A204.1 (cell line): ENCODE results near the gene DTX1.
"Not testable (repeated sequence)": the region's sequence is repeated elsewhere in the genome, so short reads cannot be mapped to it uniquely, and the experiment has no call there.

Experiments
- FAIRE-seq: peaks from 2 replicates; lab custom pipeline; 2012; peaks lifted over from hg19 to GRCh38; lab: Jason Lieb, UNC

DTX1 gene

DNA sequence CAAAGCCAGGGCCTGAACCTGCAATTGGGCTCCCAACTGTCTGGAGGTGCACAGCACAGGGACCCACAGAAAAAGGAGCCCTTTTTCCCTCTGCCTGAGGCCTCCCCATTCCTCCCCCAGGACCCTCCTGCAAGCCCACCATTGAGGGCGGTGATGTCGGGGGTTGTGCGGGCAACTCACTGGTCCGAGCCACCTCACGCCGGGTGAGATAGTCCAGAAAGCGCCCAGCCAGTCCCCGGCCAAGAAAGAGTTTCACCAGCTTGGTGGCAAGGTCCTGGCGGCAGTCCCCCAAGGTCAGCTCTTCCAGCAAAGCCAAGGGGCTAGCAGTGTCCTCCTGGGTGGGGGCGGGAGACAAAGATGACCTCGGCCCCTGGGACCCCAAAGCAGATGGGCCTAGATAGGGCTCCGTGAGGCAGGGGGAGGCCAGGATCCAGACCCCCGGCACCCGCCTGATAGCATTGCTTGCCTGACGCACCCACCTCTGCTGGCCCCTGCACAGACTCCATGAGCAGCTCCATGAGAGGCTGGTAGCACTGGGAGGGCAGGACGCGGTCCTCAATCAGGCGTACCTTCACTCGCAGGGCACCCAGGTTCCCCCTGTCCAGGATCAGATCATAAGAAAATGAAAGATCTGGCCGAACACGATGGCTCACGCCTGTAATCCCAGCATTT, 59.1 kb downstream of the DTX1 start:
- FAIRE-seq, result no peak

DNA sequence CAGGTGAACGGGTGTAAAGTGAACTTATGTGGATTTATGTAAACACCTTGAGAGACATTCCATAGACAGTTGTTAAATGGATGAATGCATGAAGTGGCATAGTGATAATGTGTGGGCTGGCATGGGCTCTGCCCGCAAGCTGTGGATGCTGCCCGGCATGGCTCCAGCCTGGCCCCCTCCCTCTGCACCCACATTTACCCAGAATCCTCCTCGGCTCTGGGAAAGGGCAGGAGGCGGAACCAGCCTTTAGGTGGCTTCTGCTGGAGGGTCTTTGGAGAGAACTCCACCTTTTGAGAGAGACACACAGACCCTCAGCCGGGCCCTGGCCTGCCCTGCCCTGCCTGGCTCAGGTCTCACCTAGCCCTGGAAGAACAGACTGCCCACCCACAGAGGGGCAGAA, 60.3 kb downstream of the DTX1 start:
- no peak for FAIRE-seq

DNA sequence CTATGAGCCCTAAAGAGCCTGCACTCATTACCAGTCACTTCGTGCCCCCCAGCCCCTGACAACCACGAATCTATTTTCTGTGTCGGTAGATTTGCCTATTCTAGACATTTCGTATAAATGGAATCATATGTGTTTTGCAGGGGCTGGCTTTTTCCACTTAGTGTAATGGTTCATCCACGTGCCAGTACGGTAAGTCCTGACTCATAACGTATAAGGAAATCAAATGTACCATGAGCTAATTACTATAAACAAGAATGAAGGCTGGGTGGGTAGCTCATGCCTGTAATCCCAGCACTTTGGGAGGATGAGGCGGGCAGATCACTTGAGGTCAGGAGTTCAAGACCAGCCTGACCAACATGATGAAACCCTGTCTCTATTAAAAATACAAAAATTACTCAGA, 61.2 kb downstream of the DTX1 start:
- not testable (repeated sequence) for FAIRE-seq

DNA sequence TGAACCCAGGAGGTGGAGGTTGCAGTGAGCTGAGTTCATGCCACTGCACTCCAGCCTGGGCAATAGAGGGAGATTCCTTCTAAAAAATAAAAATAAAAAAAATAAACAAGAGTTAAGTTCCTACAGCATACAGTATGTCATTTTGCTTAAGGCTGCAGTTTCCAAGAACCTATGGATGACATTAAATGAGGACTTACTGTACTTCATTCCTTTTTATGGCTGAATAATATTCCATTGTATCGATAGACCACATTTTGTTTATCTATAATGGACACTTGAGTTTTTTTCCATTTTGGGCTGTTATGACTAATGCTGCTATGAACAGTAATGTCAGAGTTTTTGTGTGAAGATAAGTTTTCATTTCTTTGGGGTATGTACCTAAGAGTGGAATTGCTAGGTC, 61.6 kb downstream of the DTX1 start:
- FAIRE-seq, result no peak

DNA sequence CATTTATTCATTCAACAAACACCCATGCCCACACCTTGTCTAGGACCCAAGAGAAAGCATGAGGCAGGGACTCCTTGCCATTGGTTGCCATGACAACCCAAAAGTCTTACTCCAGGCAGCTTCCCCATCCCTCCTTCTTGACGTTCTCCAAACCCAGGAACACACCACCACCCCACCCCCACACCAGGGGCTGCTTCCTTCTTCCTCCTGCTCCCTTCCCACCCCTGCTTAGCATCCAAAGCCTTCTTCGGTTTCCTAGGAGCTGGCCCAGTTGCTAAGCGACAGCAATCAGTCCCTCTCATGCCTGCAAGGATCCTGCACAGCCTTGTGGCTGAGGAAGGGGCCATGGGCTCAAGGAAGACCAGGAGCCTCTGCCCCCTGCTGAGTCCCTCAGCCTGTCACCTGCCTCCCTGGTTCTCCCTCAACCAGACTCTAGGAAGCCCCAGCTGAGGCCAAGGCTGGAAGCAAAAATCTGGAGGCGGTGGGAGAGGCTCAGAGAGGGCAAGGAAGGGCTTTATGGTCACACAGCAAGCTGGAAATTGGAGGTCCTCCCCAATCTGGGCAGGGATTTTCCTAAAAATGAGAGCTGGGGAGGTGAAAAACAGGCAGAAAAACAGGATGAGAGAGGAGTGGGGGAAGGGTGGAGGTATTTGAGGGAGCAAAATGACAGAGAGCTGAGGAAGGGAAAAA, 63.6 kb downstream of the DTX1 start:
- FAIRE-seq, result no peak

DNA sequence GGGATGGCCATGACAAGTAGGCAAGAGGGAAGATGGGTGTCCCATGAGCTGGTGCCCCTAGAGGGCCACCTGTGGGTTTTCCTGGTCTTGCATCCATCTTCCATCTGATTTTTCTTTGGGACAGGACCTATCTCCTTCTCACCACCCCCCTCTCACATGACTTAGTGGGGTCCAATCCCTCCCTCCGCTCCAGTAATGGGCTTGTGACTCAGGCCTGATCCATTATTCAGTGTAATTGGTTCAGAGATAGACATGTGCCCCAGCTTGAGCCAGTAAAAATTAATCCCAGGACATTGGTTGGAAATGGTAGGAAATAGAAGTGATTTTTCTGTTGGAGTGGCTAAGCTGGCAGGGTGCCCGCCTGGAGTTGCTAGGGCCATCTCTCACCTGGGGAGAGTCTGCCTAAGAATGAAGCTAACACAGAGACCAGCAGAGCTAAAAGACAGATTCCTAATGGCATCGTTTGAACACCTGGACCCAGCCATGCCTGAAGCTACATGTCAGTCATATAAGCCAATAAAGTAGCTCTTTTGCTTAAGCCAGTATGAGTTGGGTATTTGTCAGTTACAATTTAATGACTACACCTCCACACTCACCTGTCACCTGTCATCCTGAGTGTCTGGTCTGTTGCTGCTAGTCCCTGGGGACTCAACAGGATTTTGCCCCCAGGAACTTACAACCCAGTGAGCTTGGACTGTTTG, 64.3 kb downstream of the DTX1 start:
- FAIRE-seq, result no peak

DNA sequence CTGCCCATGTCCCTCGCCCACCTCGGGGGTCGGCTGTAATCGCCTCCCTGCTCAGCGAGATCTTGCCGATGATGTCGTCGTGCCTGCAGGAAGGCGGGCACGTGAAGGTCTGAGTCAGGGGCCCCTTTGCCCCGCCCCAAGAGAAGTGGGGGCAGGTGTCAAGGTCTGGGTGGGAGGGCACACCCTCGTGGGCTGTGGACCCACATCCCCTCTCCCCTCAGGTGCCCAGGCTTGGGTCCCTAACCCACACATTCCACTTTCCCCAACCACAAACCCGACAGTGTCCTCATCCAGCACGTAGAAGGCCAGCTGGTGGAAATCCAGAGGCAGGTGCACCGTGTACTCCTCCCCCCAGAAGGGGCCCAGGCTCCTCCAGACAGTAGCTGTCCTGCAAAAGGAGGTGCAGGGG, 71.3 kb downstream of the DTX1 start:
- no peak for FAIRE-seq

DNA sequence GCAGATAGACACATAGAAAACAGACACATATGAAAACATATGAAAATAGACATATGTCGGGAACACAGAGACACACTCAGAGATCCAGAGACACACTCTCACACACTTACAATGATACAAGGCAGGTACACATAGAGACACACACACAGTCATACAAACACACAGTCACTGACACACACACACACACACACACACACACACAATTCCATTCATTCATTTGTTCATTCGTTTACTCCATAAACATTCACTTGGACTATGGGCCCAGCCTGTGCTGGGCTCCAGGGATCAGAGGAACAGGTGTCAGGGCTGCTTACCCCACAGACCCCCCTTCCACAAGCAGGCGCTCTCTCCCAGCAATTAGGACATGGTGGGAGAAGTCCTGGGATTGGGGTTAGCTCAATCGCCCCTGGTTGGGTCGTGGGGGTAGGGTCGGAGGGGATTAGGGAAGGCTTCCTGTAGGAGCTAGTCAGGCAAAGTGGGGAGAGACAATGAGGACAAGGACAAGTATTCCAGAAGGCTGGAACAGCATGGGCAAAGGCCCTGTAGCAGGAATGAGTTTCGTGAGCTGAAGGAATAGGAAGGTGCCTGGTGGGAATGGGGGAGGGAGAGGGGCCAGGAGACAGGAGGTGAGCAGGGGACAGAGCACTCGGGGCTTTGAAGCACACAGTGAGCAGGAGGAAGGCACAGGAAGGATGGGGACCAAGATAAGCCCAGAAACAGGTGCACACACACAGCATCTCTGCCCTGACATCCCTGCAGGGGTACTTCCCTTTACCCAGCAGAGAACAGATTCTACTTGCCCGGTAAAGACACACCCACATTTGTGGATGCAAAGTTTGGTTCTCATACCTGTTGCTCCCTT, 72.5 kb downstream of the DTX1 start:
- no peak for FAIRE-seq

DNA sequence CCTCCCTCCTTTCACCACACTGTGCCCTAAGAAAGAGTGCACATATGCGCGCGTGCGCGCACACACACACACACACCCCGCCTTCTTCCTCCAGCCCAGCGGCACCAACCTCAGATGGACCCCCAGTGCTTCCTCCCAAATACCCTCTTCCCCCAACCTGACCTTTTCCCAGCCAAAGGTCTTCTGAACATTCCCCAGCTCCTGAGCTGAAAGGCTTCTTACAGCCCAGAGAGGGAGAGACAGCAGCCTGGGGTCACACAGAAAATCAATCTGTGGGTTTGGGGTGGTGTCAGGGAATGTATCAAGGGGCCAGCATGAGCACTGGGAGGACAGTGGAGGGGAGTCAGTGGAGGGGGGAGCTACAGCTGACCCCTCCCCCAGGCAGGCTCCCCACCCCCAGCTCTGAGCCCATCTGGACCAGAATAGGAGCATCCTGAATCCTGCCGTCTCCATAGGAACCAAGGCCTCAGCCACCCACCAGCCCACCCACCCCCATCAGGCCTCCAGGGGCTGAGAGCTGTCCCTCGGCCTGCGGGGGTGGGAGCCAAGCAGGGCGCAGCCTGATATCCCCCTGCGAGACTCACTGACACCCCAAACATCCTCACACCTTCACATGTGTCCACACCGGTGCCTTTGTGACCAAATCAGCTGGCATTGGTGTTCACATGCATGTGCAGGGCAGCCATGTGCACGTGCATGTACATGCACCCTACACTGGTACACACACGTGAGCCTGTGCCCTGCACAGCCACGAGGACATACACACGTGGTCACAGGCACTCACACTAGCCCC, 73.3 kb downstream of the DTX1 start:
- FAIRE-seq, result no peak

DNA sequence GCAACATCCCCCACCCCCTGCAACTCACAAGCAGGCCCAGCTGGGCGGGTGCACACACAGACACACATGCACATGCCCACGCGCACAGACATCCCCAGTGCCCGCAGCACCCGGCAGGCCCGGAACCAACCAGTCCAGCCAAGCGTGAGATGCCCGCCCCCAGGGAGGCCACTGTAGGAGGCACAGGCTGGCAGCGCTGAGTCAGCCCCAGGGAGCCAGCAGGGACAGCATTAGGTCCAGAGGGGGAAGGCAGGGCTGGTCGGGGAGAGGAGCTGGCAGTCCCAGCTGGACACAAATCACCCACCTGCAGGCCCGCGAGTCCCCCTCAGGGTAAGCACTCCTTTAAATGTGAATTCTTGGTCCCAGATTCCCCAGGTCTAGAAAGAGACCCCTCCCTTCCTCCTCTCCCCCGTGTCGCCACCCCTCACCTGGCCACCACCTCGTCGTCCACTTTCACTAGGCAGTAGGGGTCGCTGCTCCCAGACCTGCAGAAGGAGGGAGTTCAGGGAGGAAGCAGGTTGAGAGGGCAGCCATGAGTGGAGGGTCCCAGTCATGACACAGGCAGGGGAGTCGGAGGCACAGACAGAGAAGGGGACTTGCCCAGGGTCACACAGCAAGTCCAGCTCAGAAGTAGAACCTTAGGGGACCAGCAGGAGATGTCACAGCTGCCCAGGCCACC, 74.1 kb downstream of the DTX1 start:
- no peak for FAIRE-seq

DNA sequence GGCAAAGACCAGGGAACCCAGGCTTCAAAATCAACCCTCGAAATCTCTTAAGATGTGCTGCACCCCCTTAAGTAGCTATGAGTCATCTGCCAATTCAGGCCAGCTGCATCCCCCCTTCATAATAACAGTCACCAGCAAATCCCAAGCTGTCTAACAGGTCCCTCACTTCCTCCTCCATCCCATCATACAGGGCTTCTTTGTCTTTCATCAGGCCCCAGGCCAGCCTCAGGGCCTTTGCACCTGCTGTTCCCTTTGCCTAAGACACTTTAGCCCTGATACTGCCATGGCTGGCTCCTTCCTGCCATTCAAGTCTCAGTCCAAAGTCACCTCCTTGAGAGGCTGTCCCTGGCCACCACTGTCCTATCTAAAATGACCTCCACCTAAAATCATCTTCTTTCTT, 75.0 kb downstream of the DTX1 start:
- FAIRE-seq, result no peak

DNA sequence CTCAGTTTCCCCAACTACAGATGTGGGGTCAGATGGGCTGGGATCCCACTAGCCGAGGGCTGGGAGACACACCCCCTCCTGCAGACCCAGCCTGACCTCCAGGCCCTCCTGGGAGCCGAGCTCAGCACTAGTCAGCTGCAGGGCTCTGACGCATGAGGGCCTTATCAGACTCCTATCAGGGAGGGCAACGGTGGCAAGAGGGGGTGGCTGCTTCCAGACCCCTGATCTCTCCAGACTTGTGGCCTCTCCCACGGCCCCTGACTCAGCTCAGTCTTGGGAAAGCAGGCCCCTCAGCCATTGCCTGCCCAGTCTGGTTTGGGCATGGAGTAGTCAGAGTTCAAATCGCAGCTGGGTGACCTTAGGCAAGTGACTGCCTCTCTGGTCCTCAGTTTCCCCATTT, 76.5 kb downstream of the DTX1 start:
- no peak for FAIRE-seq

DNA sequence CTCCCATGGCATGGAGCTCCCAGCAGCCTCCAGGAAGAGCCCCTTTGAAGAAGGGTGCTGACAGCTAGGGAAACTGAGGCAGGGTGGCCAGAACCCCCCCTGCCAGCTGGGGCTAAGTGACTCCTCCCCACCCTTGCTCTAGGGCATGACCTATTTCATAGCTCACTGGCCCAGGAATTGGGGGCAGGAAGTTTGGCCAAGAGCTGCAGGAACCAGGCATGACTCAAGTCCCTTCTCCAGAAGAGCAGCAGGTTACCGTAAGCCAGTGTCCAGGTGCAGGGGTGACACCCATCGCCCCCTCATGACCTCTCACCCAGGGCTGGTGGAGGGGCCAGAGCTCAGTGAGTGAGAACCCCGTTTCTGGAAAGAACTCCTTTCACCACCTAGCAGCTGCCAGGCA, 77.1 kb downstream of the DTX1 start:
- no peak for FAIRE-seq

DNA sequence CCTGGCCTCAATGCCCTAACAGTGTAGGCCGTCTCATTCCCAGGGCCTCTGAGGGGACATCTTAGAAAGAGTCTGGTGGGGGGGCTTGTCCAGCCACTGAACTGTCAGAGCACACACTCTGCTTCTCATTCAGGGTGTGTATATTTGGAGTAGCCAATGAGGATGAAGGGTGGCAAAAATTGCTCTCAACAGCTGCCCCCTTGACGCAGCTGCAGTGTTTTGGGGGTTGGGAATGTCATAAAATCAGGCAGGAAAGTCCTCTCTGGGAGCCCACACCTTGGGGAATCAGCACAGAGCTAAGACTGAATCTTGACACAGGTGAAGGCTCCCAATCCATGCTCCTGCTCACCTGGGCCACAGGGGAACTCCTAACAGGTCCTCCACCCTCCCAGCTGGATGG, 77.5 kb downstream of the DTX1 start:
- FAIRE-seq, result no peak

DNA sequence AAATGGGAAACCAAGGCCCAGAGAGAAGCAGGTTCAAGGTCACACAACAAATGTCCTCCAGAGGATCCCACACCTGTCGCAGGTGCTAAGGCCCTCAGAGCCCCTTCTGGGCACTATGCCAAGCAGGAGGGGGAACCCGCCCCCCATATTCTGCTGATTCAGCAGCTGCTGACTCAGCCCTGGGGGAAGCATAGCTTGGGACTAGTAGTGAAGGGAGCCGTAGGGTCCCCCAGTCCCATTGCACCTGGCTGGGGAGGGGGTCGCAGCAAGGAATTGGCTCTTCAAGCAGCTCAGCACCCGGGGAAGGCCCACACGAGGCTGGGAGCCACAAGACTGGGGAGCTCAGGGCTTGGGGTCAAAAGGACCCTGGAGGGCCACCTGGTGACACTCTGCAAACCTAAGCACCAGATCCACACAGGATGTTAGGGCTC, 78.0 kb downstream of the DTX1 start:
- FAIRE-seq, result no peak

DNA sequence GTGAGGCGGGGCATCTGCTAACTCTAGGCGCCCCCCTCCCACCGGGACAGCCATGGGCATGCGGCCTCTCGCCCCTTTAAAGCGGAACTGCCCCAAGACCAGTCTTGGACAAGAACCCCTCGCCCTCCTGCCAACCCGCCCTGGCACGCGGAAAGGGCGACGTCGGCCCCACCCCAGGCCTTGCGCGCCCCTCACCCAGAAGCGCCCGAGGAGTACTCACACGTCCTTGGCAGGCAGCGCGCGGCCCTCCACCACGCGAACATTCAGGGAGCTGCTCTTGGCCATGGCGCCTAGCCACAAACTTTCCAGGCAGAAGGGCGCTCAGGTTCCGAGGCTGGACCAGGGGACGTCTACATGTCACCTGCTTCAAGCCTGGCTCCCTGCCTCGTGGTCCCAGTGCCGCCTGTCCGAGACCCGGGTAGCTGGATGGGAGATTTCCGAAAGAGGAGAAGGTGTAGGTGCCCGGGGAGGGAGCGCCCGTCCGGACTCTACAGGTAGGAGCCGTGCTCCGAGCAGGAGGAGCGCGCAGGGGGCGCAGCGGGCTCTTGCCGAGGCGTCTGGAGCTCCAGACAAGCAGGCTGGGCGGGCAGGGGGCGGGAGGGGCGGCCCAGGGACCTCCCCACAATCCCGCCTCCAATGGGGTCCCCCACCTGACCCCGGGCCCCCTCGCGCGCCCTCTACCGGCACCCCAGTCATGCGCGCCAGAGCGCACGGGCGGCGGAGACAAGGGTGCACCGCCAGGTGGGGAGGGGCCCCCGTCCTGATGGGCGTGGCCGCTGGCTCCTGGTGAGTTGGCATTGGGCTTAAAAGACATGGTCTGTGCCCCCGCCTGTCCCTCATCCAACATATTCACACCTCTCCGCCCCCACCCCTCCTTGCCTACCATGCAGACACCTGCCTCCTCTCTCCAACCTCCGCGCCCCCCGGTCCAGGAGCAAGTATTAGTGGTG, 78.9 kb downstream of the DTX1 start, which contains the start of gene RASAL1:
Gene RASAL1 (minus strand): TSS at position 584 of the 950 bp plus-strand sequence. CDS start 299 bp downstream, at position 285.
- no peak for FAIRE-seq

DNA sequence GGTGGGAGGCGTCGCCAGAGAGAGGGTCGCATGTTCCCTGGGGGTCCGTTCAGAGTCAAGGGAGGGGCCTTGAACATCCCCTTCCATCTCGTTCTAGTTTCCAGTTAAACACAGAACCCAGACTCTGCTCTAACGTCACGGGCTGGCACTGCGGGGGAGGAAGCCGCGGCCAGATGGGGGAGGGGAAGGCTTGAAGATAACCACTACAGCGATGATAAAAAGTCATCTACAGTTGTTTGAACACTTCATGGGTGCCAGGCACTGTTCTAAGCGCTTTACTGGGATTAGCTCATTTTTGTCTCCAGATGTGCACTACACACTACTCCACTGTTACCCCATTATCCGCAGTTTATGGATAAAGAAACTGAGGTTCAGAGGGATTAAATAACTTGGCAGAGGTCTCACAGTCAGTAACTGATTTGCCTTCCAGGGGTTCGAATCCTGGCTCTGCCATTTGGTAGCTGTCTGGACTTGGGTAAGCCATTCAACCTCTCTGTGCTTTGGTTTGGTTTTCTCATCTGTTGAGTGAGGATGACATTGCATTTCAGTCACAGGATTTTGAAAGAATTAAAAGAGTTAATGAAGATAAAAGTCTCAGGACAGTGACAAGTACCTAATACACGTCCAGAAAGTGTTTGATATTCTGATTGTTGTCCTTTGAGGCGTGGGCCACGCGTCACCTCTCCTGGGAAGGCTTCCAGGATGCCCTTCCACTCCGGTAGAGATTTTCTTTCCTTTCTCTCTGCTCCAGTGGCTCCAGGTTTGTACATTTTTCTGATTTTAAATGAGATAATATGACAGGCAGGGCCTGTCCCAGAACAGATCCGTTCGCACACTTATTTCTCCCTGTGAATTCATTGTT, 79.8 kb downstream of the DTX1 start:
- no peak for FAIRE-seq

DNA sequence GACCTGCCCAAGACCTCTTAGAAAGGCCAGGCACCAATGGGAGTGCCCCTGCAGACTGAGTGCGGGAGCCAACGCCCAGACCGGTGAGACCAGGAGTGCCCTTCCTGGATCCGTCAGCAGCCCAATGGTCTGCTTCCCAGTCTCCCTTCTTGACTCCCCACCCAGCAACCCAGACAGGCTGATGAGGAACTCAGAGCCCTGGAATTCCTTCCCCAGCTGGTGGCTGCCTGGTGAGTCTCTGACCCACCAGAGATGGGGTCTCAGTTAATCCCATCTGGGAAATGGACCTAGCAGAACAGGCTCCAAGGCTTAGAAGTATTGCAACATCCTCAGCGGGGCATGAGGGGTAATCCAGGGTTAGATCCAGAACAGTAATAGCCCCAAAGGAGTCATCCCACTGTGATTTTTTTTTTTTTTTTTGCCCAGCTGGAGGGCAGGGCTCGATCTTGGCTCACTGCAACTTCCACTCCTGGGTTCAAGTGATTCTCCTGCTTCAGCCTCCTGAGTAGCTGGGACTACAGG, 80.5 kb downstream of the DTX1 start:
- FAIRE-seq, result no peak
